Left ventricle myocardium superior (tissue), 1 donor: Measurements from ENCODE around the gene IFNA5. TPM values are rescaled to one million over a fixed set of nuclear protein-coding genes. Genes with fewer than 3 reads are reported as not detected.

ENCODE experiments used
- ATAC-seq: fragments of 200-7000 bp; cut with Tn5 transposase; one replicate; pipeline ENCODE4 v1.9.1; 2020; ENCODE audit warnings: mild to moderate bottlenecking, moderate library complexity
- DNase-seq: peaks from one replicate; pipeline ENCODE4 v3.0.0-alpha.2; 2020
- intact Hi-C: fragments of 100-400 bp; cut with micrococcal nuclease; formaldehyde crosslinking; loops from one replicate; pipeline ENCODE4 v1.11.0; 2022
- long read RNA-seq: library from polyadenylated mRNA; unstranded; transcript quantifications from one replicate; pipeline ENCODE4 v2.0.0, GENCODE V29; 2021
- total RNA-seq: library from RNA; stranded (reverse); fragmentation: NEBNext Ultra II Directional; extraction: Animal tissue kit (Norgen Biotek cat#: 25700); gene quantifications from one replicate; pipeline ENCODE4 v1.2.1, GENCODE V29; 2021
- donor health status: DM: no; HTN: yes; CAD: no; lungs with severe emphysema.

IFNA5 gene
- total RNA-seq, result not detected
- long read RNA-seq, result 0 reads

DNA sequence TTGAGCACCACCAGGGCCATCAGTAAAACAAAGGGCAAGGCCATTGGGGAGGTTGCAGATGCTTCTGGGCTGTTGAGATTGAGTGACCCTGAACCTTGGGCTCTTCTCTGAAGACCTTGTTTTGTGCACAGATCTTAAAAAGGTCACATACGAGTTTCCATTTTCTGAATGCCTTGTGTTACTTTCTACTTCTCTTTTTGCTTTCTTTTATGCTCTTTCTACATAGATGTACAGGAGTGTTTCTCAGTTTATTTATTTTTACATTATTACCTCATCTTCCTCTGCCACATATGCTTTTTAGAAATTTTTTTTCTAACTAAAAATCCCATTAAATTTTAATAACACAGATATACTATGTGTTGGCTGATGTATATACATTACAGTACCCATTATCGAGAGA, at the start of gene IFNA5:
Gene IFNA5, minus strand, starts transcription at position 101 of the 400 bp plus-strand sequence. Its CDS starts 57 bp downstream, at position 44.
- ATAC-seq, result no peak
- intact Hi-C loops, result no loop called here
- DNase-seq, result no peak

- intact Hi-C loops, result no loop called here
- no peak for ATAC-seq
- DNase-seq, result no peak
Measured at GRCh38 chr9:21350787-21351186, 45.7 kb upstream of the IFNA5 start, which contains the start of gene IFNA6. IFNA6 (minus strand) TSS chr9:21350887; CDS start chr9:21350887, 0 bp downstream.

GRCh38 chr9:21348430-21348970, 43.4 kb upstream of the IFNA5 start:
- ATAC-seq (no peak), DNase-seq (no peak)
- intact Hi-C loops, result no loop called here

DNA sequence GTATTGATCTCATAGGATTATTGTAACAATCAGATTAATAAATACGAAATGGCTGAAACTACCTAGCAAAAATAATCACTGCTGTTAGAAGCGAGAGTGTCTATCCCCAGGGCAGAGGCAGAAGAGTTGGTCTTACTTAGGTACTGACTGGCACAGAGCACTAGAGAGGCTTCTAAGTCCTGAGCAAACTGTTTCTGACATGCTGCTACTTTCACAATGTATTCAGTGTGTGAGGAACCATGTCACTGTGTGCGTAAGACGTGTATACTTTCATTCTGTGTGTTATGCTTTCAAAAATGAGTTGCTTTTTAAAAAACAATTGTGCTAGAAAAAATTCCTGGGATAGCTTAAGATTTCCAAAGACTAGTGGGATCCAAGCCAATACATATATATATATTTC, 35.6 kb upstream of the IFNA5 start:
- intact Hi-C loops, result no loop called here
- DNase-seq (no peak), ATAC-seq (no peak)

DNA sequence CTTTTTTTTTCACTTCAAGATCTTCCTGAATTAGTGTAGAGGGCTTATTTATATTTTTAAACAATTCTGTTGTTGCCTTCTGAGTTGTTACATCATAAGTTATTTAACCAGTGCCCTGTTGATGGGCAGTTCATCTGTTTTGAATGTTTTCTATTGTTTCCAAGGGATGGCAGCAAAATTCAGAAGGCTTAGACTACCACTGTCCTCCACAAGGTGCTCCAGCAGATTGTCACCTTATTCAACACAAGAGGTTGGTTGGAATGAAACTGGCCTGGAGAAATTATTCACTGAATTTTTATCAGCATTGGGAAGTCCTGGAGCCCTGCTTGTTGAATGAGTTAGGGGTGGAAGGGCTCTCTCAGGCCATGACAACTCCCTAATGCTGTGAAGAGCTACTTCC, 31.3 kb upstream of the IFNA5 start:
- DNase-seq, result no peak
- no peak for ATAC-seq
- intact Hi-C loops, result no loop called here

GRCh38 chr9:21334701-21335632, 29.9 kb upstream of the IFNA5 start, which contains the start of gene KLHL9:
KLHL9 (minus strand) TSS chr9:21335404; CDS start chr9:21334859, 545 bp downstream.
- peak; percentile 100 for ATAC-seq
- peak; percentile 96 for DNase-seq
- intact Hi-C loops, result no loop called here

DNA sequence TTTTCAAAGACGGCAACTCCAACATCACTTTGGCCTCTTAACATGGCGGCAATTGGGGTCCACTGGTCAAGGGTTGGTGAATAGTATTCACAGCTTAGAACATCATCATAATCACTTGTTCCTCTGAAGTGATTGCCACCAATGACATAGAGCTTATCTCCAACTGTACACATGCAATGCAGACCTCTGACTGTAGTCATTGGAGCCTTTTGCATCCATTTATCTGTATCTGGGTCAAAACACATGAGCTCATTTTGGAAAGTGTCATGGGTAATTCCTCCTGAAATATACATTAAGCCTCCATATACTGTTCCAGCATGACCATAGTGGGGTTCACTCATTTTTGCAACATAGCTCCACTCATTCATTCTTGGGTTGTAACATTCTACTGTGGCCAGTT, 28.1 kb upstream of the IFNA5 start:
- ATAC-seq (no peak), DNase-seq (no peak)
- intact Hi-C loops, result no loop called here

GRCh38 chr9:21331676-21332402, 26.7 kb upstream of the IFNA5 start:
- intact Hi-C loops, result no loop called here
- ATAC-seq, result no peak
- DNase-seq, result no peak

DNA sequence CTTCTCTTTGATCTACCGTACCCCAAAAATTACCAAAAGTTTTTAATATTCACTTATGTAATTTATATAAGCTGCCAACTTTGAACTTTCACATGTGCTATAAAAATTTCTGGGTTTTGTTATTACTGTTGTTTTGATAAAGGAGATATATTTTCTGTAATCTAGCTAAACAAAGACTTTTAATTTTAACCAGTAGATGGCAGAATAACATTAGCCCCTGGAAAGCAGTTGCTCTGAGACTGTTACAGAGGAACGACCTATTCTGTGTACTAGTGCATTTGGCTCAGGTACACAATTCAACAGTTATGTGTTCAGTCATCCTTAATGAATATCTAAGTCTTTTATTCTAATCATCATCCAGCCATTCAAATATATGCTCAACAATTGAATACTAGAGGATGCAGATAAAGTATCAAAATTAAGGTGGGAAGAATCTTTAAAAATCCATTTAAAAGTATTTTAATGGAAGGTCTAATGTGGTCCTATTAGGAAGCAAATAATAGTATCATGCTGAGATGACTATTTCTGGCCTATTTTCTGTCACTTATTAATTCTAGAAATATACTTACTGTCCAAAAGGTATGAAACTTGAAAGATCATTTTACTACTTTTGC, 21.5 kb upstream of the IFNA5 start:
- DNase-seq (no peak), ATAC-seq (peak; percentile 77)
- intact Hi-C loops, result loop anchor here (5.0 kb wide), 1 partner anchor 71 kb away; no protein-coding TSS in a partner anchor

DNA sequence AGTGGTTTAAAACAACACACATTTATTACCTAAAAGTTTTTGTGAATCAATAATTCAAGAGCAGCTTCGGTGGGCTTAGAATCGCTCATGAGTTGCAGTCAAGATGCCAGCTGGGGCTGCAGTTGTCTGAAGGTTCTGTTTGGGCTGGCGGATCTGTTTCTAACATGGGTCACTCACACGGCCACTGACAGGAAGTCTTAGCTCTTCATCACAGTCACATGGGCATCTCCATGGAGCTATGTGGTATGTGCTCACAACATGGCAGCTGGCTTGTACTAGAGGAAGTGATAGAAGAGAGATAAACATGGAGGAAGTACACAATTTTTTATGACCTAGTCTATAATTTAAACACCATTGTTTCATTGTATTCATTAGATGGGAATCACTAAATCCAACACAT, 18.9 kb upstream of the IFNA5 start:
- ATAC-seq (no peak), DNase-seq (no peak)
- intact Hi-C loops, result no loop called here

GRCh38 chr9:21322911-21323461, 17.9 kb upstream of the IFNA5 start:
- intact Hi-C loops, result no loop called here
- ATAC-seq (no peak), DNase-seq (no peak)

- intact Hi-C loops, result no loop called here
- ATAC-seq, result no peak
Measured at GRCh38 chr9:21320465-21320864, 15.4 kb upstream of the IFNA5 start.

GRCh38 chr9:21317956-21318923, 13.1 kb upstream of the IFNA5 start:
- intact Hi-C loops, result loop anchor here (5.0 kb wide), 1 partner anchor 469 kb away; no protein-coding TSS in a partner anchor
- DNase-seq (peak; percentile 21), ATAC-seq (peak; percentile 64)

More at GRCh38 chr9:21320465-21320864, 15.4 kb upstream of the IFNA5 start:
- no peak for DNase-seq

DNA sequence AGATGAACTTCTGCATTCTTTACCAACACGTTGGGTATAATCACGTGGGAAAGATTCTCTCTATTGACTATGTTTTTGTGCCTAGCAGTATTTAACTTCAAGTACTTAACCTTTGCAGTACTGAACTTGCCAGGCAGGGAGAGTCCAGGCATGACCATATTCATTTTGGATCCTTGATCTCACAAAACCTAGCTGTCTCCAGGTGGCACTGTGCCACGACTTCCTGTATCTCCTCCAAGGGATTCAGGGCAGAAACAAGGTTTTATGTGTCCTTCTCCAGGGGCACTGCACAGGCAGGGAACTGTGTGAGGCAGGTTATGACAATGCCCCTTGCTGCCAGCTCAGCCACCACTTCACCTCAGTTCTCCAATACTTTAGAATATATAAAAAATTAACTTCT, 11.7 kb upstream of the IFNA5 start:
- intact Hi-C loops, result loop anchor here (5.0 kb wide), 1 partner anchor 470 kb away; no protein-coding TSS in a partner anchor
- ATAC-seq (no peak), DNase-seq (peak; percentile 27)

- no peak for DNase-seq
- ATAC-seq, result no peak
- intact Hi-C loops, result loop anchor here (5.0 kb wide), 1 partner anchor 471 kb away; no protein-coding TSS in a partner anchor
Measured at GRCh38 chr9:21316032-21316842, 11.1 kb upstream of the IFNA5 start.

DNA sequence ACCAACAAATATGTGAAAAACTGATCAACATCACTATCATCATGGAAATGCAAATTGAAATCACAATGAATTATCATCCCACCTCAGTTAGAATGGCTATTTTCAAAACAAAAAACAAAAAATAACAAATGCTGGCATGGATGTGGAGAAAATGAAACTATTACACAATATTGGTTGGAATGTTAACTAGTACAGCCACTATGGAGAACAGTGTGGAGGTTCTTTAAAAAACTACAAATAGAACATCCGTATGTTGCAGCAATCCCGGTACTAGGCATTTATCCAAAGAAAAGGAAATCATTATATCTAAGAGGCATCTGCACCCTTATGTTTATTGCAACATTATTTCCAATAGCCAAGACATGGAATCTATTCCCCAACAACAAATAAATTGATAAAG, 9.0 kb upstream of the IFNA5 start:
- ATAC-seq (no peak), DNase-seq (no peak)
- intact Hi-C loops, result no loop called here

DNA sequence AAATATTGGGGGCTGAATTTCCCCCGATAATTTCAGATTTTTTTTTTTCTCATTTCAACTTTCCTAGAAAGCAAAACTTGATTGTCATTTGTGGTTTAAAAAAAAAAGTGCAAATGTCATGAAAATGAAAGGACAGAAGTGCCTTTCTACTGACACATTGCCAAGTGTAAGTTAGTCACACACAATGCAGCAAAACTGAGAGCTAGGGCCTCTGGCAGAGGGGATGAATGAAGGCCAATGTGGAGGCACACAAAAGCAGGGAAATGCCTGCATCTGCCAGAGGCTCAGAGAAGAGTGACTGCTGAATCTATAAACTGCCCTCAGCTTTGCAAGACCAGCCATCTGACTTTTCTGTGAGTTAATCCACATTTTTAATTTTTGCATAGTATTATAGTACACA, 6.8 kb upstream of the IFNA5 start:
- no peak for ATAC-seq

More for the DNA sequence above, 6.8 kb upstream of the IFNA5 start:
- DNase-seq, result no peak
- intact Hi-C loops, result no loop called here
